Activated naive CD4-positive, alpha-beta T cell (primary cell): Measurements from ENCODE around the gene CEMIP.

Experiments
- DNase-seq, 4 experiments: peaks; one replicate each; lab custom pipeline; 2025; lab: John Stamatoyannopoulos, UW

Gene CEMIP

GRCh38 chr15:80852676-80853075 lies 73.5 kb downstream of the CEMIP start:
- no peak for DNase-seq

- no peak for DNase-seq
Observed at GRCh38 chr15:80854104-80854503, 74.9 kb downstream of the CEMIP start.

GRCh38 chr15:80855206-80855605 lies 76.0 kb downstream of the CEMIP start:
- no peak for DNase-seq

- no peak for DNase-seq
Observed at GRCh38 chr15:80856400-80856799, 77.2 kb downstream of the CEMIP start.

- DNase-seq, result no peak
Observed at GRCh38 chr15:80856809-80857377, 77.7 kb downstream of the CEMIP start.

- DNase-seq, result no peak
Observed at GRCh38 chr15:80861731-80862170, 82.6 kb downstream of the CEMIP start.

- no peak for DNase-seq
Observed at GRCh38 chr15:80864666-80865065, 85.5 kb downstream of the CEMIP start.

- DNase-seq, result no peak
Observed at GRCh38 chr15:80866936-80867335, 87.8 kb downstream of the CEMIP start.

GRCh38 chr15:80870366-80870765 lies 91.2 kb downstream of the CEMIP start:
- DNase-seq, result no peak

GRCh38 chr15:80870893-80871292 lies 91.7 kb downstream of the CEMIP start:
- no peak for DNase-seq

GRCh38 chr15:80871858-80872257 lies 92.7 kb downstream of the CEMIP start:
- DNase-seq, result no peak

GRCh38 chr15:80873366-80873952 lies 94.3 kb downstream of the CEMIP start:
- DNase-seq, result no peak

- DNase-seq, result no peak
Observed at GRCh38 chr15:80875568-80876347, 96.6 kb downstream of the CEMIP start.

- DNase-seq, result no peak
Observed at GRCh38 chr15:80876348-80876674, 97.1 kb downstream of the CEMIP start.

GRCh38 chr15:80878242-80878866 lies 99.2 kb downstream of the CEMIP start:
- no peak for DNase-seq

GRCh38 chr15:80878867-80879250 lies 99.7 kb downstream of the CEMIP start:
- DNase-seq, result no peak

GRCh38 chr15:80880086-80880485 lies 100.9 kb downstream of the CEMIP start:
- DNase-seq, result no peak

- DNase-seq, result no peak
Observed at GRCh38 chr15:80883641-80884040, 104.5 kb downstream of the CEMIP start.

GRCh38 chr15:80885016-80885579 lies 105.9 kb downstream of the CEMIP start:
- DNase-seq, result no peak

GRCh38 chr15:80887148-80887547 lies 108.0 kb downstream of the CEMIP start:
- DNase-seq, result no peak

- DNase-seq, result no peak
Observed at GRCh38 chr15:80888846-80889245, 109.7 kb downstream of the CEMIP start.

GRCh38 chr15:80890341-80891005 lies 111.3 kb downstream of the CEMIP start:
- no peak for DNase-seq
